ENCODE measurements around the gene SFI1.

SFI1 gene

DNA sequence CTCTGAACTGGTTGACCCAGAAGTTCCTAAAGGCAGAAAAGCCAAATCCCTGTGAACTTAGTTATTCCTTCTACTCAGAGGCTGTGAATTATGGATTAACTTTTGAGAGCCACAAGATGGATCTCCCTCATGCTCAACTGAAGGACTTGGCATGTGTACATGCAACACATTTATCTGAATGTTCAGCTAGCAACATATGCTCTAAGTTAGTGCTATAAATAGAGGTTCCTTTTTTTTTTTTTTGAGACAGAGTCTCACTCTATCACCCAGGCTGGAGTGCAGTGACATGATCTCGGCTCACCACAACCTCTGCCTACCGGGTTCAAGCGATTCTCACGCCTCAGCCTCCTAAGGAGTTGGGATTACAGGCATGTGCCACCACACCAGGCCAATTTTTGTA is 46.8 kb upstream of the SFI1 start:
- Histone ChIP-seq H2AK5ac (ENCODE audit: low read length, severe bottlenecking) (no peak overlapping the region), H2BK15ac (ENCODE audit: low read depth, poor library complexity, severe bottlenecking) (no peak overlapping the region), H3K4me2 (ENCODE audit: low read length, poor library complexity, severe bottlenecking) (no peak overlapping the region), H2BK5ac (ENCODE audit: low read depth, low read length, poor library complexity, severe bottlenecking) (no peak overlapping the region), H3K27me3 (ENCODE audit: control insufficient read depth in 1 of 2, insufficient read depth in 1 of 2, low read length in 2 of 2) (no peaks in the 10 kb centered on the region), H3K36me3 (ENCODE audit: control insufficient read depth in 1 of 2, insufficient read depth in 2 of 2, low read depth in 1 of 2, low read length in 2 of 2) (peaks cover 36 to 82% of the 10 kb centered on the region in 2 experiments), H2BK12ac (ENCODE audit: low read length in 2 of 2) (no peak overlapping the region), H2AFZ (ENCODE audit: low read depth, low read length) (no peak overlapping the region), H3K4ac (ENCODE audit: low read depth in 1 of 2, low read length in 2 of 2) (no peak overlapping the region), H3K79me1 (replicated peaks; ENCODE audit: low read length, poor library complexity, severe bottlenecking) (peaks cover 30% of the 10 kb centered on the region), H3K23ac (ENCODE audit: low read length in 2 of 2) (no peak overlapping the region), H3K18ac (ENCODE audit: low read depth in 1 of 2, low read length in 2 of 2) (no peak overlapping the region), H3K14ac (ENCODE audit: low read length in 2 of 2) (no peak overlapping the region), H3K9ac (ENCODE audit: low read length) (no peak overlapping the region), H3K27ac (ENCODE audit: low read length, poor library complexity, severe bottlenecking) (no peak overlapping the region), H3K4me1 (ENCODE audit: control insufficient read depth, insufficient read depth, low read depth, low read length) (peaks cover 3% of the 10 kb centered on the region), H4K91ac (ENCODE audit: low read length) (no peak overlapping the region), H3K9me3 (ENCODE audit: control insufficient read depth, low read length) (no peaks in the 10 kb centered on the region), H4K8ac (ENCODE audit: low read length) (no peak overlapping the region), H3K4me3 (ENCODE audit: insufficient read depth in 1 of 2, low read depth in 1 of 2, low read length in 2 of 2) (no peak overlapping the region), H2BK120ac (ENCODE audit: low read depth, low read length) (no peak overlapping the region)
- no peak for DNase-seq
- WGBS: 93% methylated on average over 4 of the region's 4 CpGs

DNA sequence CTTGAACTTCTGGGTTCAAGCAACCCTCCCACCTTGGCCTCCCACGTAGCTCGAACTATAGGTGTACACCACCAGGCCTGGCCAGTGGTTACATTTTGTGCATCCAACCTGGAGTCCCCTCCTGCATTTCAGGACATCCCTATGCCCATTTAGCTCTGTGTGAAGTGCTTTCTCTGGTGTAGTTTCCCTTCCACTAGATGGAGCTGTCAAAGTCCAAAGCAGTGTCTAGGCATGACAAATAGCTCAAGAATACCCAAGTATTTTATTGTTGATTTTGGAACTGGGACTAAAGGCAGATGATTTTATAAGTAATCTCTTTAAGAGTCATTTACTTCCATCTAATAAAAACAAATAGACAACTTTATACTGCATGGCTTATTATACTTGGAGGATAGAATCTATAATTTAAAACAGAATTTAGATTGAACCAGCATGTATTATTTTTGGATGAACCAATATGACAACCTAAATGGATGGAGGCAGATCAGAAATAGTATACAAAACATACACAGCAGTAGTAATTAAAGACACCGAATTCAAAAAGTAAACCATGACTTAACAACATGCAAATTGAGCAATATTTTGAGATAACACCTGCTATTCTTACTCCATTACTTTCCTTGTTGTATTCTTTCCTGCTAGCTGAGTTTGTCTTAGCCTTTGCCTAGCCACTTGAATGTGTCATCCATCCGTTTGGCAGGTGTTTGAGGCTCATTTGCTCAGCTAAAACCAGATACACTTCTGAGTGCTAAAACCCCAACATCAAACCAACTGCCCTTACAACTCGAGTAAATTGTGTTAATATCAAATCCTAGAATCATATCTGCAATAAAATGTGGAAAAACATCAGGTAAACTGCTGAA is 44.4 kb upstream of the SFI1 start:
- H3K9ac ChIP-seq (ENCODE audit: low read length): no peak overlapping the region
- H3K18ac ChIP-seq (ENCODE audit: low read depth in 1 of 2, low read length in 2 of 2): no peak overlapping the region
- no peak overlapping the region for H3K4me2 ChIP-seq (ENCODE audit: low read length, poor library complexity, severe bottlenecking)
- DNase-seq: peak; percentile 62
- H3K4me3 ChIP-seq (ENCODE audit: insufficient read depth in 1 of 2, low read depth in 1 of 2, low read length in 2 of 2): no peak overlapping the region
- peaks cover 25% of the 10 kb centered on the region for H3K79me1 ChIP-seq (replicated peaks; ENCODE audit: low read length, poor library complexity, severe bottlenecking)
- H3K23ac ChIP-seq (ENCODE audit: low read length in 2 of 2): no peak overlapping the region
- no peak overlapping the region for H2BK15ac ChIP-seq (ENCODE audit: low read depth, poor library complexity, severe bottlenecking)
- no peak overlapping the region for H3K27ac ChIP-seq (ENCODE audit: low read length, poor library complexity, severe bottlenecking)
- peaks cover 3% of the 10 kb centered on the region for H3K4me1 ChIP-seq (ENCODE audit: control insufficient read depth, insufficient read depth, low read depth, low read length)
- no peak overlapping the region for H2AK5ac ChIP-seq (ENCODE audit: low read length, severe bottlenecking)
- H2BK12ac ChIP-seq (ENCODE audit: low read length in 2 of 2): no peak overlapping the region
- peaks cover 34 to 78% of the 10 kb centered on the region in 2 experiments for H3K36me3 ChIP-seq (ENCODE audit: control insufficient read depth in 1 of 2, insufficient read depth in 2 of 2, low read depth in 1 of 2, low read length in 2 of 2)
- no peak overlapping the region for H2AFZ ChIP-seq (ENCODE audit: low read depth, low read length)
- no peak overlapping the region for H3K4ac ChIP-seq (ENCODE audit: low read depth in 1 of 2, low read length in 2 of 2)
- 90% methylated on average over 4 of the region's 5 CpGs for WGBS
- H3K14ac ChIP-seq (ENCODE audit: low read length in 2 of 2): no peak overlapping the region
- H4K8ac ChIP-seq (ENCODE audit: low read length): no peak overlapping the region
- H2BK5ac ChIP-seq (ENCODE audit: low read depth, low read length, poor library complexity, severe bottlenecking): no peak overlapping the region
- no peak overlapping the region for H2BK120ac ChIP-seq (ENCODE audit: low read depth, low read length)
- no peaks in the 10 kb centered on the region for H3K9me3 ChIP-seq (ENCODE audit: control insufficient read depth, low read length)
- H3K27me3 ChIP-seq (ENCODE audit: control insufficient read depth in 1 of 2, insufficient read depth in 1 of 2, low read length in 2 of 2): no peaks in the 10 kb centered on the region
- no peak overlapping the region for H4K91ac ChIP-seq (ENCODE audit: low read length)

DNA sequence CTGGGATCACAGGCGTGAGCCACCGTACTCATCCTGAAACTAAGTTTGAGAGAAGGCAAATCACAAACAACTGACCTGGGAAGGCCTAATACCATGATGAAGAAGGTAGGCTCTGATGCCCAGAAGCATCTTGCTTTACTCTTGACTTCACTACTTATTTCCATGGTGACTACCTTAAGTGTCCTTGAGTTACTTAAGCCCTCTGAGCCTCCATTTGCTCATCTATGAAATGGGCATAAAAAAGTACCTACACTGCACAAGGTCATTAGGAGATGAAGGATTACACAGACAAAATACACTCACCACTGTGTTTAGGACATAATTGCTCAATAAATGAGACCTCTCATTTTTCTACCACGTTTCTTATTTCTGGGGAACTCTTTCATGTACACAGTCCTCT is 34.6 kb upstream of the SFI1 start:
- no peak for DNase-seq
- no peak overlapping the region for H3K27ac ChIP-seq (ENCODE audit: low read length, poor library complexity, severe bottlenecking)

DNA sequence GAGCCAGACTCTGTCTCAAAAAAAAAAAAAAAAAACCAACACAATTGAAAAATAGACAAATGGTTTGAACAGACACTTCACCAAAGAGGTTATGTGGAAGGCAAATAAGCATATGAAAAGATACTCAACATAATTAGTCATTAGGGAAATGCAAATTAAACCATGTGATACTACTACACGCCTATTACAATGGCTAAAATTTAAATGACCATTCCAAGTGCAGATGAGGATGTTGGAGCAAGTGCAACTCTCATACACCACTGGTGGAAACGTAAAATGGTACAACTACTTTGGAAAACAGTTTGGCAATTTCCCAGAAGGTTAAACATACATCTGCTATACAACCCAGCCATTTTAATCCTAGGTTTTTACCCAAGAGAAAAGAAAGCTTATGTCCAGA is 31.0 kb upstream of the SFI1 start:
- DNase-seq: no peak
- no peaks in the 10 kb centered on the region for H3K4me1 ChIP-seq (ENCODE audit: control insufficient read depth, insufficient read depth, low read depth, low read length)
- H3K4ac ChIP-seq (ENCODE audit: low read depth in 1 of 2, low read length in 2 of 2): no peak overlapping the region
- no peak overlapping the region for H3K23ac ChIP-seq (ENCODE audit: low read length in 2 of 2)
- peaks cover 47 to 77% of the 10 kb centered on the region in 2 experiments for H3K36me3 ChIP-seq (ENCODE audit: control insufficient read depth in 1 of 2, insufficient read depth in 2 of 2, low read depth in 1 of 2, low read length in 2 of 2)
- H2BK120ac ChIP-seq (ENCODE audit: low read depth, low read length): no peak overlapping the region
- no peak overlapping the region for H3K4me2 ChIP-seq (ENCODE audit: low read length, poor library complexity, severe bottlenecking)
- no peak overlapping the region for H4K91ac ChIP-seq (ENCODE audit: low read length)
- H3K9ac ChIP-seq (ENCODE audit: low read length): no peak overlapping the region
- no peaks in the 10 kb centered on the region for H3K27me3 ChIP-seq (ENCODE audit: control insufficient read depth in 1 of 2, insufficient read depth in 1 of 2, low read length in 2 of 2)
- no peak overlapping the region for H4K8ac ChIP-seq (ENCODE audit: low read length)
- H3K14ac ChIP-seq (ENCODE audit: low read length in 2 of 2): no peak overlapping the region
- no peak overlapping the region for H3K4me3 ChIP-seq (ENCODE audit: insufficient read depth in 1 of 2, low read depth in 1 of 2, low read length in 2 of 2)
- H2BK15ac ChIP-seq (ENCODE audit: low read depth, poor library complexity, severe bottlenecking): no peak overlapping the region
- H3K79me1 ChIP-seq (replicated peaks; ENCODE audit: low read length, poor library complexity, severe bottlenecking): peaks cover 25% of the 10 kb centered on the region
- 100% methylated on average over 2 of the region's 2 CpGs for WGBS
- no peak overlapping the region for H3K18ac ChIP-seq (ENCODE audit: low read depth in 1 of 2, low read length in 2 of 2)
- H2BK5ac ChIP-seq (ENCODE audit: low read depth, low read length, poor library complexity, severe bottlenecking): no peak overlapping the region
- no peaks in the 10 kb centered on the region for H3K9me3 ChIP-seq (ENCODE audit: control insufficient read depth, low read length)
- H2AFZ ChIP-seq (ENCODE audit: low read depth, low read length): no peak overlapping the region
- no peak overlapping the region for H2BK12ac ChIP-seq (ENCODE audit: low read length in 2 of 2)
- no peak overlapping the region for H2AK5ac ChIP-seq (ENCODE audit: low read length, severe bottlenecking)
- no peak overlapping the region for H3K27ac ChIP-seq (ENCODE audit: low read length, poor library complexity, severe bottlenecking)

More for the DNA sequence above, 34.6 kb upstream of the SFI1 start:
- no peak overlapping the region for H3K14ac ChIP-seq (ENCODE audit: low read length in 2 of 2)
- no peaks in the 10 kb centered on the region for H3K9me3 ChIP-seq (ENCODE audit: control insufficient read depth, low read length)
- no peak overlapping the region for H3K4me3 ChIP-seq (ENCODE audit: insufficient read depth in 1 of 2, low read depth in 1 of 2, low read length in 2 of 2)
- H3K27me3 ChIP-seq (ENCODE audit: control insufficient read depth in 1 of 2, insufficient read depth in 1 of 2, low read length in 2 of 2): no peaks in the 10 kb centered on the region
- H3K4ac ChIP-seq (ENCODE audit: low read depth in 1 of 2, low read length in 2 of 2): no peak overlapping the region
- H2BK12ac ChIP-seq (ENCODE audit: low read length in 2 of 2): no peak overlapping the region
- H4K8ac ChIP-seq (ENCODE audit: low read length): no peak overlapping the region
- peaks cover 43 to 83% of the 10 kb centered on the region in 2 experiments for H3K36me3 ChIP-seq (ENCODE audit: control insufficient read depth in 1 of 2, insufficient read depth in 2 of 2, low read depth in 1 of 2, low read length in 2 of 2)
- H3K4me2 ChIP-seq (ENCODE audit: low read length, poor library complexity, severe bottlenecking): no peak overlapping the region
- no peak overlapping the region for H2AK5ac ChIP-seq (ENCODE audit: low read length, severe bottlenecking)
- H2BK120ac ChIP-seq (ENCODE audit: low read depth, low read length): no peak overlapping the region
- H3K9ac ChIP-seq (ENCODE audit: low read length): no peak overlapping the region
- H4K91ac ChIP-seq (ENCODE audit: low read length): no peak overlapping the region
- H2BK5ac ChIP-seq (ENCODE audit: low read depth, low read length, poor library complexity, severe bottlenecking): no peak overlapping the region
- H2BK15ac ChIP-seq (ENCODE audit: low read depth, poor library complexity, severe bottlenecking): no peak overlapping the region
- H3K4me1 ChIP-seq (ENCODE audit: control insufficient read depth, insufficient read depth, low read depth, low read length): no peaks in the 10 kb centered on the region
- H3K18ac ChIP-seq (ENCODE audit: low read depth in 1 of 2, low read length in 2 of 2): no peak overlapping the region
- WGBS: 93% methylated on average over 3 of the region's 3 CpGs
- peaks cover 31% of the 10 kb centered on the region for H3K79me1 ChIP-seq (replicated peaks; ENCODE audit: low read length, poor library complexity, severe bottlenecking)
- no peak overlapping the region for H3K23ac ChIP-seq (ENCODE audit: low read length in 2 of 2)
- H2AFZ ChIP-seq (ENCODE audit: low read depth, low read length): no peak overlapping the region
